Limb (tissue), 2 donors: ENCODE results near the gene TCF25.
"Not testable (repeated sequence)": the region's sequence is repeated elsewhere in the genome, so short reads cannot be mapped to it uniquely, and the experiment has no call there.

ENCODE experiments used
- DNase-seq, 2 donors: peaks; one replicate each; pipeline ENCODE4 v3.0.0-alpha.2; 2016; ENCODE audit errors: extremely low spot score in 2 of 2

Gene TCF25

GRCh38 chr16:89871895-89872294 lies 1.5 kb upstream of the TCF25 start:
- DNase-seq = no peak

GRCh38 chr16:89873972-89874689 lies 739 bp downstream of the TCF25 start:
- DNase-seq = peak; percentile 94 to 99

DNA sequence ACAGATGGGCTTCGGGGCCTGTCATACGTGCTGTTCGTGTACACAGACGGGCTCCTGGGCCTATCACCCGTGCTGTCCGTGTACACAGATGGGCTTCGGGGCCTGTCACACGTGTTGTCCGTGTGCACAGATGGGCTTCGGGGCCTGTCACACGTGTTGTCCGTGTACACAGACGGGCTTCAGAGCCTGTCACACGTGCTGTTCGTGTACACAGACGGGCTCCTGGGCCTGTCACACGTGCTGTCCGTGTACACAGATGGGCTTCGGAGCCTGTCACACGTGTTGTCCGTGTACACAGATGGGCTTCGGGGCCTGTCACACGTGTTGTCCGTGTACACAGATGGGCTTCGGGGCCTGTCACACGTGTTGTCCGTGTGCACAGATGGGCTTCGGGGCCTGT lies 5.7 kb downstream of the TCF25 start:
- not testable (repeated sequence) for DNase-seq

DNA sequence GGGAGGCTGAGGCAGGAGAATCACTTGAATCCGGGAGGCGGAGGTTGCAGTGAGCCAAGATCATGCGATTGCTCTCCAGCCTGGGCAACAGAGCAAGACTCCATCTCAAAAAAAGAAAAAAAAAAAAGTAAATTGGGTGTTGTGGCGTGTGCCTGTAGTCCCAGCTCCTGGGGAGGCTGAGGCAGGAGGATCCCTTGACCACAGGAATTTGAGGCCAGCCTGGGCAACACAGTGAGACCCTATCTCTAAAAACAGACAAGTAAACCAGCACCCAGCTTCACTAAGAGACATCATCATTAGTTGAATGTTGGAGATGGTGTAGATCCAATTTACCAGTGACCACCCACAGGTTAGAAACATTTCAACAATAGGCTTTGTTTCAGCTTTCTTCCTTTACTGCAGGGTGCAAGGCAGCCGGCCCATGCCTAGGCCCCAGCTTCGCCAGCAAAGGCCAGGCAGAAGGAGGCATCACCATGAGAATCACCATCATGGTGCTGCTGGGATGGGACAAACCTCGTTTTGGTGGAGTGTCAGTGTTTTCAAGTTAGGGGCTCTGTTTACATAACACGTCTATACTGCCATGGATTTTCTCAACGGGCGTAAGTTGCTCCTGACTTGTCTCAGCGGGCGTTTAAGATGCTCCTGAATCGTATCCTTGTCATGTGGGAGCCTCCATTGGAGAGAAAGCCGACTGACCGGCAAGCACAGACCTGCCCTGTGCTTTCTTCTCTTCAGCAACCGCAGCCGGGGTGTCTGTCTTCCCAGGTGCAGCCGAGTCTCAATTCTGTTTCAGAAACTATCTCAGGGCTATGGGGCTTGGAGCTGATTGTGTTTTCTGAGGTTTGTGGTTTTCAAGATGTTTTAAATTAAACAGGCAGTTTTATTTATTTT lies 7.3 kb downstream of the TCF25 start:
- DNase-seq = no peak

- DNase-seq = no peak
Measured at GRCh38 chr16:89881368-89881730, 8.0 kb downstream of the TCF25 start.

DNA sequence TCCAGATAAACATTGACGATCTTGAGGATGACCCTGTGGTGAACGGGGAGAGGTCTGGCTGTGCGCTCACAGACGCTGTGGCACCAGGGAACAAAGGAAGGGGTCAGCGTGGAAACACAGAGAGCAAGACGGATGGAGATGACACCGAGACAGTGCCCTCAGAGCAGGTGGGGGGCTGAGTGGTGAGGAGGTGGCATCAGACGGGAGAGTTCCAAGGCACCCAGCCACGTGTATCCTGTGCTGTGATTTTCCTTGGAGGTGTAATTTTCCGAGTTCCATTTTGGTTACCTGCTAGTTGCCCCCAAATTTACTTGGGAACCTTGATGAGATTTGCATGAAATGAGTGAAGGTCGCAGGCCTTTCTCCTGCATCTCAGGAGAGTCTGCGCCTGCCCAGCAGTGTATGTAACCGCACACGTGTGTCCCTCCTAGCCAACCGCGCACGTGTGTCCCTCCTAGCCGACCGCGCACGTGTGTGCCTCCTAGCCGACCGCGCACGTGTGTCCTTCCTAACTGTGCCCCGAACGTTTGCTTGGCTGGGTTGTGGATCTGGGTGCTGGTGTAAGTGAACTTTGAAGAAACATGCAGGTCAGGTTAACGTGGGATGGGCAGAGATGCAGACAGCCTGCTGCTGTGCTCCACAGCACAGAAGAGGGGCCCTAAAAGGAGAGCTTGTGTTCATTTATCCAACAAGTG lies 10.1 kb downstream of the TCF25 start:
- no peak for DNase-seq

- DNase-seq = no peak
Measured at GRCh38 chr16:89884041-89884421, 10.6 kb downstream of the TCF25 start.

GRCh38 chr16:89887243-89887642 lies 13.9 kb downstream of the TCF25 start:
- DNase-seq = no peak

DNA sequence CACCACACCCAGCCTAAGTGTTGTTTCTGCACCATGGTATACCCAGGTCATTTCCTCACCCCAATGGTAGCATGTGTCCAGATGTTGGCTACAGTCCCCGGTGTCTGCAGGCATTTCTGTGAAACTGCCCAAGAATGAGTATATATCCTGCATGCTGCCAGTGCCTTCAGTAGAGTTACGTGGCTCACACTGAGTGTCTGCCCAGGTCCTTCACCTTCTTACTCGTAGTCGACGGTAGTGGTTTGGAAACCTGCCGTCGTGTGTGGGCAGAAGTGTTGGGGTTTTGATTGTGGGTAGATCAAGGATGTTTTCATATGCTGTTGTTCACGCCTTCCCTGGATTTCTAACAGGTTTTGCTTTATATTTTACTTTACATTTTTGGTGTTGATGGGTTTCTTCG lies 16.8 kb downstream of the TCF25 start:
- DNase-seq = no peak

DNA sequence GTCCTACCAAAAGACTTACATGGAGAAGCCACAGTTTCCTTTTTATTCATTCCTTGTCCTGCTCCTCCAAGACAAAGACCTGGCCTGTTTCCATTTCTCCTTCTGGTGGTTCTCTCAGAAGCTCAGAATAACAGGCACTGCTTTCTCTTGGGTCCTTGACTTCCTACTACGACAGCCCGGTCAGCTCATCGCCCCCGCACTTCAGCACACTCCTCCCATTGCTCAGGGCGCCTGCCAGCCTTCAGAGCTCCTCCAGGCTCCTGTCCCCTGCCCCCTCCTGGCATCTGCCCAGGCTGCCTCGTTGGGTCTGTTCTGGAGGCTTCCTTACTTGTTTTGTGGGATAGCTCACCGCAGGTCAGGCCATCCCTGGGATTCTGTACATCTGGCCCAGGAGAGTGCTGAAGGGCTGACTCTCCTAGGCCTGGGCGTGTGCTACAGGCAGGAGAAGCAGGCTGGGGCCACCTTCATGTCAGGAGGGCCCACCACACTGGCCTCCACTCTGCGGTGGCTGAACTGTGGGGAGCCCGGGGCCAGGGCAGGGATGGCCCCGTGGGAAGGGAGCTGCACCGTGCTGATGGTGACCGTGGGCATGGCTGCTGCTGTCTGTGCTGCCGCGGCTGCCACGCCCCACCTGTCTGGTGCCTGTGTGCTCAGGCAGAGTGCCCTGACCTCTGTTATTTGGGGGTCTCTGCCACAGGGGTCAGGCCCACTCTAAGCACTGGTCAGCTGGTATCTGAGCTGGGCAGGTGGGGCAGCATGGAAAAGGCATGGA lies 17.7 kb downstream of the TCF25 start:
- peak in 1 of 2 donors; percentile 3 for DNase-seq

GRCh38 chr16:89892055-89892630 lies 18.8 kb downstream of the TCF25 start:
- DNase-seq = no peak

- DNase-seq = no peak
Measured at GRCh38 chr16:89892635-89893034, 19.2 kb downstream of the TCF25 start.

- DNase-seq = no peak
Measured at GRCh38 chr16:89893642-89894548, 20.5 kb downstream of the TCF25 start.

DNA sequence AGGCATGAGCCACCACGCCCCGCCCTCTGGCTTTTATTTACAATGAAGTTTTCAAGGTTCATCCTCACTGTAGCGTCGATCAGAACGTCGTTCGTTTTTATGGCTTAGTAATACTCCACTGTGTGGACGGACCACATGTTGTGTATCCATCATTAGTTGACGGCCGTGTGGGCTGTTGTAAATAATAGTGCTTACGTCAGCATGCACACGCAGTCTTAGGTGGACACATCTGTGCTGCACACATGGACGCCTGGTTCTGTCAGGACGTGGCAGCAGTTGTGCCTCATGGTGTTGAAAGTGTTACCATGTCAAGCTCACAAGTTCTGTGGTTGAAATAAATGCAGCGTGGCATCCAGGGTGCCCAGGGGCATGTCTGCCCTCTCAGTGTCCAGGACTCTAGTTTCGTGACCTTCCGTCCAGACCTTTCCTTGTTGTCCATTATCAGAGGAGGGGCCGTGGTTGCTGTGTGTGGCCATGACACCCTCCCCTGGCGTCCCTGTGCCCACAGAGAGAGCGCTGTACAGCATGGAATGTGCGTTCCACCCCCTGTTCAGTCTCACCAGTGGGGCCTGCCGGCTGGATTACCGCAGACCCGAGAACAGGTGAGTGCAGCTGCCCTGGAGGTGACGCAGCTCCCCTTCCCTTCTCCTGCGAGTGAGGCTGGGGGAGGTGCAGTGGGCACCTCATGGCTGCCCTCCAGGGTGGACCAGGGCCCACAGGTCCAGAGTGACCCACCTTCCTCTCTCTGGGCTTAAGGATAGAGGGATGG lies 22.3 kb downstream of the TCF25 start:
- DNase-seq = no peak

GRCh38 chr16:89897204-89897603 lies 23.8 kb downstream of the TCF25 start:
- no peak for DNase-seq

DNA sequence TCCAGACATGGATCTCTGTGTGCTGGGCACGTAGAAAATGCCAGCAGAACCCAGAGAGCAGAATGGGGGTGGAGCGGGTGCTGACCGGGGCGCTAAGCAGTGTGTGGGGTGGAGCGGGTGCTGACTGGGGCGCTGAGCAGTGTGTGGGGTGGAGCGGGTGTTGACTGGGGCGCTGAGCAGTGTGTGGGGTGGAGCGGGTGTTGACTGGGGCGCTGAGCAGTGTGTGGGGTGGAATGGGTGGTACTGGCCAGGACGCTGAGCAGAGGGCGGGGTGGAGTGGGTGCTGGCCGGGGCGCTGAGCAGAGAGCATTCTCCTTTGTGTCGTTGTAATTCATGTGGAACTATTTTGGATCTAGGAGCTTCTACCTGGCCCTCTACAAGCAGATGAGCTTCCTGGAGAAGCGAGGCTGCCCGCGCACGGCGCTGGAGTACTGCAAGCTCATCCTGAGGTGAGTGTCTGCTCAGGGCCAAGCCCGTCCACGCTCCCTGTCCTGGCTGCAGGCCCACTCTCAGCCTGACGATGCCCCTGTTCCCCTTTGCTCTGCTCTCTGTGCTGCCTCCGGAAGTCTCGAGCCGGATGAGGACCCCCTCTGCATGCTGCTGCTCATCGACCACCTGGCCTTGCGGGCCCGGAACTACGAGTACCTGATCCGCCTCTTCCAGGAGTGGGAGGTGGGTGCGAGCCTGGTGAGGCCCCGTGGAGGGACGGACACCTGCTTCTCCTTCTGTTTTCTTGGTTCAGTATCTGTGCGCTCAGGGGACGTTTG lies 25.0 kb downstream of the TCF25 start:
- no peak for DNase-seq

GRCh38 chr16:89899879-89900481 lies 26.6 kb downstream of the TCF25 start:
- DNase-seq = no peak

DNA sequence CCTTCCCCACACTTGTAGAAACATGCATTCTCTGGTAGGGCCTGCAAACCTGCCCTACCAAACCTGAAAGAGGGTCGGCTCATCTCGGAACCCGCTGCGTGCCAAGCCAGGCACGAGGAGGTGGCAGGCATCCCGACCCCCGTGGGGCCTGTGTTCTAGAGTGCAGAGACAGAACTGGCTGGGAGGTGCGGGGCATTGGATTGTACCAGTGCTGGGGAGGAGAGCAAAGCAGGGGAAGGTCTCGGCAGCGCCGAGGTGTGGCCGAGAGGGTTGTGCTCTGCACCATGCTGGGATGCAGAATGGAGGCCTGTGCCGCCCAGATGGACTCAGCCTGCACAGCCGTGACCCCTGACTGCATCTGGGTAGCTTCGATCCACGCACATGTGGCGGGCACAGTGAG lies 27.5 kb downstream of the TCF25 start:
- DNase-seq = no peak
